ENCODE data around the gene ATP6V1G2. TPM values are rescaled to one million over a fixed set of nuclear protein-coding genes. Genes with fewer than 3 reads are reported as not detected.

The ATP6V1G2 gene
- total and polyA plus RNA-seq, 2 experiments from 2014 or later: 2.4 to 2.7 TPM

- Histone ChIP-seq H3K27ac (ENCODE audit: low read depth) (no peak overlapping the region), H3K79me2 (replicated peaks; ENCODE audit: insufficient read depth) (no peaks in the 10 kb centered on the region), H3K27me3 (ENCODE audit: insufficient read depth) (peaks cover 20% of the 10 kb centered on the region), H2AFZ (peak overlapping the region; percentile 99), H3K4me3 (peak overlapping the region; percentile 95), H3K9me2 (ENCODE audit: insufficient read depth) (no peaks in the 10 kb centered on the region), H3F3A (replicated peaks; ENCODE audit: low read depth) (no peaks in the 10 kb centered on the region), H3K36me3 (ENCODE audit: insufficient read depth) (no peaks in the 10 kb centered on the region), H3K4me1 (ENCODE audit: insufficient read depth) (peaks cover 4% of the 10 kb centered on the region; the same call in 1 of the 2 replicates), H3K4me2 (peak overlapping the region; percentile 96), H4K20me1 (replicated peaks; ENCODE audit: insufficient read depth) (no peaks in the 10 kb centered on the region)
- H3K36me3 Mint-ChIP-seq (ENCODE audit: low read depth): no peaks in the 10 kb centered on the region
- H3K9me3 Mint-ChIP-seq: peaks cover 3% of the 10 kb centered on the region; the same call in 2 of the 3 replicates
- H3K27ac Mint-ChIP-seq: peak overlapping the region; percentile 60; the same call in 1 of the 2 replicates
- ATAC-seq (peak; percentile 93), DNase-seq (ENCODE audit: low spot score) (peak; percentile 92)
- peak overlapping the region; percentile 95 for H3K4me3 Mint-ChIP-seq
- H3K27me3 Mint-ChIP-seq (ENCODE audit: insufficient read depth, low read depth, poor library complexity): peaks cover 36% of the 10 kb centered on the region
- TF ChIP-seq ZNF462 (CRISPR knock-in tag; IDR thresholded peaks at IDR 0.05) (no peak), CREB1 (CRISPR knock-in tag; IDR thresholded peaks at IDR 0.05; ENCODE audit: low read depth) (peak; percentile 66), POLR2AphosphoS5 (IDR thresholded peaks at IDR 0.05; ENCODE audit: low read depth) (peak; percentile 74)
- TF ChIP-seq, protein P1, sequence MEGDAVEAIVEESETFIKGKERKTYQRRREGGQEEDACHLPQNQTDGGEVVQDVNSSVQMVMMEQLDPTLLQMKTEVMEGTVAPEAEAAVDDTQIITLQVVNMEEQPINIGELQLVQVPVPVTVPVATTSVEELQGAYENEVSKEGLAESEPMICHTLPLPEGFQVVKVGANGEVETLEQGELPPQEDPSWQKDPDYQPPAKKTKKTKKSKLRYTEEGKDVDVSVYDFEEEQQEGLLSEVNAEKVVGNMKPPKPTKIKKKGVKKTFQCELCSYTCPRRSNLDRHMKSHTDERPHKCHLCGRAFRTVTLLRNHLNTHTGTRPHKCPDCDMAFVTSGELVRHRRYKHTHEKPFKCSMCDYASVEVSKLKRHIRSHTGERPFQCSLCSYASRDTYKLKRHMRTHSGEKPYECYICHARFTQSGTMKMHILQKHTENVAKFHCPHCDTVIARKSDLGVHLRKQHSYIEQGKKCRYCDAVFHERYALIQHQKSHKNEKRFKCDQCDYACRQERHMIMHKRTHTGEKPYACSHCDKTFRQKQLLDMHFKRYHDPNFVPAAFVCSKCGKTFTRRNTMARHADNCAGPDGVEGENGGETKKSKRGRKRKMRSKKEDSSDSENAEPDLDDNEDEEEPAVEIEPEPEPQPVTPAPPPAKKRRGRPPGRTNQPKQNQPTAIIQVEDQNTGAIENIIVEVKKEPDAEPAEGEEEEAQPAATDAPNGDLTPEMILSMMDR (conservative IDR thresholded peaks at IDR 0.05; ENCODE audit: low read depth in 2 of 2): peak; percentile 73 to 87
- peaks cover 24% of the 10 kb centered on the region for H3K4me1 Mint-ChIP-seq
These were observed 34.5 kb upstream of the ATP6V1G2 start for GRCh38 chr6:31580807-31581433.

Data from GM23338 (cell line).